ENCODE results near the gene PTGIR. TPM values are rescaled to one million over a fixed set of nuclear protein-coding genes. Genes with fewer than 3 reads are reported as not detected.

The PTGIR gene
- total RNA-seq, 1 donor from 2014 or later, result 12.6 TPM

GRCh38 chr19:46646402-46646801 is 21.5 kb upstream of the PTGIR start:
- Histone ChIP-seq H3K4me3 (no peak overlapping the region), H3K36me3 (no peaks in the 10 kb centered on the region), H3K27me3 (peaks cover 32% of the 10 kb centered on the region), H3K27ac (no peak overlapping the region), H3K9me3 (no peaks in the 10 kb centered on the region), H3K4me1 (no peaks in the 10 kb centered on the region)
- intact Hi-C loops (cut with DNase I), result no loop called here
- no peak for DNase-seq
- ATAC-seq, result no peak
- no peak for TF ChIP-seq CTCF (IDR thresholded peaks at IDR 0.05)

- TF ChIP-seq CTCF (IDR thresholded peaks at IDR 0.05), result no peak
- Histone ChIP-seq H3K9me3 (no peaks in the 10 kb centered on the region), H3K4me1 (peaks cover 4% of the 10 kb centered on the region), H3K27me3 (peaks cover 29% of the 10 kb centered on the region), H3K36me3 (no peaks in the 10 kb centered on the region), H3K27ac (no peak overlapping the region), H3K4me3 (no peak overlapping the region)
- no peak for ATAC-seq
- intact Hi-C loops (cut with DNase I), result no loop called here
- no peak for DNase-seq
These were observed 19.8 kb upstream of the PTGIR start for GRCh38 chr19:46644720-46645119.

DNA sequence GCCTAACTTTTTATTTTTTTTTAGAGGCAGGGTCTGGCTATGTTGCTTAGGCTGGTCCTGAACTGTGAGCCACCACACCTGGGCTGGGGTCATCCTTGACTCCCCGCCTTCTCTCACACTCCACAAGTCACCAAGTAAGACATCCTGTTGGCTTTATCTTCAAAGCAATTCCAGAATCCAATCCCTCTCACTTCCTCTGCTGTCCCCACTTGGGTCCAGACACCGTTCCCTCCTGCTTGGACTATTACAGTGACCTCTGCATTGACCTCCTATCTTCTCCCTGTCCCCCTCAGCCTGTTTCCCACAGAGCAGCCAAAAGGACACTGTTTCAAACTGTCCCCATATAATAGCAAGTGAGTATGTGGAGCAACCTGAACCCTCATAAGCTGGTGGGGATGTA is 15.8 kb upstream of the PTGIR start:
- Histone ChIP-seq H3K4me3 (no peak overlapping the region), H3K27ac (no peak overlapping the region), H3K9me3 (no peaks in the 10 kb centered on the region), H3K4me1 (peaks cover 18% of the 10 kb centered on the region), H3K36me3 (no peaks in the 10 kb centered on the region), H3K27me3 (peaks cover 7% of the 10 kb centered on the region)
- no peak for ATAC-seq
- no peak for TF ChIP-seq CTCF (IDR thresholded peaks at IDR 0.05)
- intact Hi-C loops (cut with DNase I), result no loop called here
- no peak for DNase-seq

- no peak for TF ChIP-seq CTCF (IDR thresholded peaks at IDR 0.05)
- no peaks in the 10 kb centered on the region for H3K9me3 ChIP-seq
- peaks cover 18% of the 10 kb centered on the region for H3K4me1 ChIP-seq
- DNase-seq (peak; percentile 77), ATAC-seq (peak; percentile 57)
- H3K36me3 ChIP-seq, result no peaks in the 10 kb centered on the region
- H3K27ac ChIP-seq, result peak overlapping the region; percentile 51
- peaks cover 12% of the 10 kb centered on the region for H3K27me3 ChIP-seq
- intact Hi-C loops (cut with DNase I), result no loop called here
- H3K4me3 ChIP-seq, result peak overlapping the region; percentile 41
These were observed 14.7 kb upstream of the PTGIR start for GRCh38 chr19:46639358-46640182.

DNA sequence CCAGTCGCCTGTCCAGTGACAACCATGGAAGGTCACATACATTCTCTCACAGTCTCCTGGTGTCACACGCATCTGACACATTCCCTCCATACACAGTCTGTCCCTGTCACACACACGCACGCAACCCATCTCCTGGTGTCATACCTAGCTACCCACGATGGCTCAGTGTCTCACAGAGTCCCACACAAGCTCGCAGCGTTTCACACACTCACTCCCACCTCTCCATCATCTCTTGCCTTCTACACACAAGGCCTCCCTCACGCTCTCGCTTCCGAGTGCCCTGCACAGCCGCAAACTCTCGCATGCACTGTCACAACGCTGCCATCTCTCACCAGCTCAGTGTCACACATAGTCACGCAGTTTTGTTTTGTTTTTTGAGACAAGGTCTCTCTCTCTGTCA is 12.3 kb upstream of the PTGIR start:
- H3K4me3 ChIP-seq, result no peak overlapping the region
- H3K36me3 ChIP-seq, result no peaks in the 10 kb centered on the region
- no peaks in the 10 kb centered on the region for H3K9me3 ChIP-seq
- TF ChIP-seq CTCF (IDR thresholded peaks at IDR 0.05), result no peak
- H3K27ac ChIP-seq, result no peak overlapping the region
- peaks cover 23% of the 10 kb centered on the region for H3K27me3 ChIP-seq
- no peak for ATAC-seq
- intact Hi-C loops (cut with DNase I), result no loop called here
- no peak for DNase-seq
- peaks cover 26% of the 10 kb centered on the region for H3K4me1 ChIP-seq
